Mesendoderm (in vitro differentiated cells): ENCODE data around the gene SMG1.
A peak's percentile ranks its signal among the peaks of the same experiment; 100 is the strongest.
"Not testable (repeated sequence)": the region's sequence is repeated elsewhere in the genome, so short reads cannot be mapped to it uniquely, and the experiment has no call there.

Source experiments
- DNase-seq: peaks from one replicate; pipeline ENCODE4 v3.0.0; 2013
- H2AK5ac ChIP-seq: 2 replicates; pipeline ENCODE4 v1.6.1; 2013; ENCODE audit warnings: low read length, inconsistent platforms
- H2BK120ac ChIP-seq: 2 replicates; pipeline ENCODE4 v1.6.1; 2013; ENCODE audit warnings: low read depth, mild to moderate bottlenecking, low read length, moderate library complexity, mixed read lengths
- H2BK15ac ChIP-seq: replicated peaks from 2 replicates; pipeline ENCODE4 v1.6.1; 2013; ENCODE audit warnings: low read depth, mild to moderate bottlenecking, moderate library complexity
- H2BK5ac ChIP-seq: 2 replicates; pipeline ENCODE4 v1.6.1; 2013; ENCODE audit warnings: low read length, inconsistent platforms
- H3K18ac ChIP-seq: 2 replicates; pipeline ENCODE4 v1.6.1; 2013; ENCODE audit warnings: mild to moderate bottlenecking, low read length, mixed read lengths
- H3K23ac ChIP-seq: one replicate; pipeline ENCODE4 v1.6.1; 2013; ENCODE audit warnings: low read length
- H3K27ac ChIP-seq: 2 replicates; pipeline ENCODE4 v1.5.1; 2013; ENCODE audit warnings: low read depth, mild to moderate bottlenecking, inconsistent platforms, low read length, moderate library complexity
- H3K27me3 ChIP-seq: 2 replicates; pipeline ENCODE4 v1.6.1; 2013; ENCODE audit warnings: low read length, control low read depth, mild to moderate bottlenecking, inconsistent platforms; ENCODE audit not compliant: insufficient read depth, poor library complexity
- H3K36me3 ChIP-seq: 2 replicates; pipeline ENCODE4 v1.6.1; 2013; ENCODE audit warnings: low read length, inconsistent platforms; ENCODE audit not compliant: control insufficient read depth, insufficient read depth
- H3K4ac ChIP-seq: one replicate; pipeline ENCODE4 v1.6.1; 2013; ENCODE audit warnings: low read depth, mild to moderate bottlenecking, low read length, moderate library complexity
- H3K4me1 ChIP-seq: 2 replicates; pipeline ENCODE4 v1.6.1; 2013; ENCODE audit warnings: low read depth, low read length, inconsistent platforms; ENCODE audit not compliant: control insufficient read depth
- H3K4me2 ChIP-seq: 2 replicates; pipeline ENCODE4 v1.6.1; 2013; ENCODE audit warnings: low read length
- H3K4me3 ChIP-seq: 2 replicates; pipeline ENCODE4 v1.5.1; 2013; ENCODE audit warnings: mild to moderate bottlenecking, low read length
- H3K56ac ChIP-seq: one replicate; pipeline ENCODE4 v1.6.1; 2013; ENCODE audit warnings: low read length
- H3K79me1 ChIP-seq: 2 replicates; pipeline ENCODE4 v1.6.1; 2013; ENCODE audit warnings: low read length, inconsistent platforms
- H3K79me2 ChIP-seq: 2 replicates; pipeline ENCODE4 v1.6.1; 2013; ENCODE audit warnings: mild to moderate bottlenecking, low read length; ENCODE audit not compliant: control insufficient read depth, insufficient read depth
- H3K9ac ChIP-seq: 2 replicates; pipeline ENCODE4 v1.6.1; 2013; ENCODE audit warnings: low read length, inconsistent platforms
- H4K5ac ChIP-seq: one replicate; pipeline ENCODE4 v1.6.1; 2013; ENCODE audit warnings: low read length
- H4K8ac ChIP-seq: one replicate; pipeline ENCODE4 v1.6.1; 2013; ENCODE audit warnings: low read depth, mild to moderate bottlenecking, control low read depth, low read length, moderate library complexity
- WGBS: extraction: QIAGEN DNeasy Blood & Tissue Kit; methylation state at CpG from one replicate; pipeline ENCODE4 v1.1.7; 2013; ENCODE audit warnings: low lambda C conversion rate, missing lambda C conversion rate; ENCODE audit not compliant: insufficient coverage; ENCODE audit errors: extremely low coverage; 5-methylcytosine and 5-hydroxymethylcytosine counted together

The SMG1 gene

DNA sequence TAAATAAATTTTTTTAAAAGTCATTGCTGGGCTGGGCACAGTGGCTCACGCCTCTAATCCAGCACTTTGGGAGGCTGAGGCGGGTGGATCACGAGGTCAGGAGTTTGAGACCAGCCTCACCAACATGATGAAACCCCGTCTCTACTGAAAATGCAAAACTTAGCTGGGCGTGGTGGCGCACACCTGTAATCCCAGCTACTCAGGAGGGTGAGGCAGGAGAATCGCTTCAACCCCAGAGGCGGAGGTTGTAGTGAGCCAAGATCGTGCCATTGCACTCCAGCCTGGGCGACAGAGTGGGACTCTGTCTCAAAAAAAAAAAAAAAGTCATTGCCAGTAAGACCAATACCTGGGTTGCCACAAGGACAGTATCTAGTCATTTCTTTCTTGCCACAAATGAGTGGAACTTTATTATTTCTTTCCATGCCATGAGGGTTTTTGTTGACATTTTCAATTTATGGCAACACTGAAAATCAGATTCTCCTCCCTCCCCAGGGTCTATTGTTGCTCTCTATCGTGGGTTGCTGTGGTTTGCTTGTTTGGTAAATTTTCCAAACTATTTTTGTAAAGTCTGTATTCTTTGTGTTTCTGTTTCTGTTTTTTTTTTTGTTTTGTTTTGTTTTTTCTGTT, 155.8 kb downstream of the SMG1 start:
- H3K23ac ChIP-seq, H2BK5ac ChIP-seq, H3K36me3 ChIP-seq, H3K79me1 ChIP-seq, H3K4me3 ChIP-seq, H3K4me1 ChIP-seq, H3K79me2 ChIP-seq, H2BK120ac ChIP-seq, H3K56ac ChIP-seq, H3K4ac ChIP-seq, H2AK5ac ChIP-seq, H4K8ac ChIP-seq, H3K4me2 ChIP-seq, H3K27ac ChIP-seq, H3K27me3 ChIP-seq, H3K18ac ChIP-seq, H4K5ac ChIP-seq, DNase-seq, H3K9ac ChIP-seq, H2BK15ac ChIP-seq: not testable (repeated sequence)
- no CpG with 5 or more reads among the region's 11 CpGs for WGBS

DNA sequence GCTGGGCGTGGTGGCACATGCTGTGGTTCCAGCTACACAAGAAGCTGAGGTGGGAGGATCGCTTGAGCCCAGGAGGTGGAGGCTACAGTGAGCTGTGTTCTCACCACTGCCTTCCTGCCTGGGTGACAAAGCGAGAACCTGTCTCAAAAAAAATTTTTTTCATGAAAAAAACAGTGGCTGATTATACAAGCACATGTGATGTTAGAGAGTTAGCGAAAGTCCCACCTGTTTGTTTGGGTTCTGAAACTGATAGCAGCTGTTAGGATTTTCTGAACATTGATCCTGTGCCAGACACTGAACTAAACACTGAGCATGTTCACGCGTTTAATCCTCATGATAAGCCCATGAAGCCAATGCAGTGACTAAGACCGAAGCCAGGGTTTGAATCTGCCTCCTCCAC, 159.0 kb downstream of the SMG1 start:
- not testable (repeated sequence) for H3K27me3 ChIP-seq, H3K56ac ChIP-seq, H2BK15ac ChIP-seq, H4K8ac ChIP-seq, H3K18ac ChIP-seq, H2BK5ac ChIP-seq, DNase-seq, H3K23ac ChIP-seq, H3K4me1 ChIP-seq, H3K9ac ChIP-seq, H2BK120ac ChIP-seq, H2AK5ac ChIP-seq, H3K4ac ChIP-seq, H3K79me1 ChIP-seq, H3K36me3 ChIP-seq, H4K5ac ChIP-seq, H3K4me2 ChIP-seq, H3K27ac ChIP-seq, H3K4me3 ChIP-seq, H3K79me2 ChIP-seq
- WGBS, result no CpG with 5 or more reads among the region's 7 CpGs

DNA sequence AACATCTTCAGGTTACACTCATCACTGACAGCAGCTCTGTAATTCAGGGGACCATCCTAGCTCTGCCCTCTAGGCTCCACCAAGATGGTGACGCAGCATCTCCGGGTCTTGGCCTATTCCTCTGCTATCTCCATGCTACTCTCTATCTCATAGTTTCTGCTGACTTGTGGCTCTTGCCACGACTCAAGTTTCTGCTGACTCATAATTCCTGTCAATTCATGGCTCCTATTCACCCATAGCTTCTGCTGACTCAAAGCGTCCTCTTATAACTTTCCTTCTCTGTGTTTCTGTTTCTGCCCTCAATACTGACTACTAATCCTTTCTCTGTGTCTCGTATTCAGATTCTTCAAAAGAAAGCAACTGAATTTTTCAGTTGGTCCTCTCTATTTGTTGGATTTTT, 163.5 kb downstream of the SMG1 start:
- not testable (repeated sequence) for H2BK5ac ChIP-seq, H3K18ac ChIP-seq, H2BK15ac ChIP-seq, H4K5ac ChIP-seq, H3K4me2 ChIP-seq, DNase-seq, H3K79me2 ChIP-seq, H2AK5ac ChIP-seq, H3K9ac ChIP-seq, H3K4me3 ChIP-seq, H3K4me1 ChIP-seq, H4K8ac ChIP-seq, H3K27me3 ChIP-seq, H3K23ac ChIP-seq, H3K27ac ChIP-seq, H3K4ac ChIP-seq, H3K56ac ChIP-seq, H2BK120ac ChIP-seq, H3K36me3 ChIP-seq, H3K79me1 ChIP-seq
- WGBS, result no CpG with 5 or more reads among the region's 5 CpGs

DNA sequence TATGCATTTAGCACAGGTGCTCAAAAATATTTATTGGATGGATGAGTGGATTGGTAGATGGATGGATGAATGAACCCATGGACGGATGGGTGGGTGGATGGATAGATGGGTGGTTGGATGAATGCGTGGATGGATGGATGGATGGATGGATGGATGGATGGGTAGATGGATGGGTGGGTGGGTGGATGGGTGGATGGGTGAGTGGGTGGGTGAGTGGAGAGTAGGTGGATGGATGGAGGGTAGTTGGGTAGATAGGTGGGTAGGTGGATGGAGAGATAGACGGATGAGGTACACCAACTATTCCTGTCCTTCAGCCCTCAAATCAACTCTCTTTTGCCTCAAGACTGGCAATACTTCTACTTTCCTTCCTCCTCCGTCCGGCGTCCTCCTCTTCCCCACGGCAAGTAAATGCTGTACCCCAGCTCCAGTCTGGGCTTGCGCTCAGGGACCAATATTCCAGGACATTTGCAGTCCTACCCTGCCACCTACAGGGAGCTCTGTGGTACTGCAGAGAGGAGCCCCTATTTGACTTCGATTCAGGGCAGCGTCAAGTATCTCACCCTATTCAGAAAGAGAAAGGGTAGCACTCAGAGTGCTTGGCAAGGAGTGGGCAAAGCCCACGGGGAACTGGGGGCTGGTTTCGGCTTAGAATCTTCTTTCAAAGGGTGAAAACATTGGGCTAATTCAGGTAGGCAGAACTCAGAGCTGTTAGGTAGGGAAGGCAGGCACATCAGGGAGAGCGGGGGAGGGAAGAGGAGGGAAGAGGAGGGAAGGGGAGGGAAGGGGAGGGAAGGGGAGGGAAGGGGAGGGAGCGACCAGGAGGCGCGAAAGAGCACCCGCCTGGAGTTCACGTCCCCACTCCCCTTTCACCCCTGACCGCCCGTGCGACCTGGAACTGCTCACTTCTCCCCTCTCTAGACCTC, 166.3 kb downstream of the SMG1 start:
- not testable (repeated sequence) for H3K79me2 ChIP-seq, H4K5ac ChIP-seq, H2BK15ac ChIP-seq, H3K4me1 ChIP-seq, H3K36me3 ChIP-seq, H3K9ac ChIP-seq, H2BK120ac ChIP-seq, H3K4ac ChIP-seq, H3K4me2 ChIP-seq, H3K23ac ChIP-seq, H2BK5ac ChIP-seq, H3K27ac ChIP-seq, H3K79me1 ChIP-seq, H3K18ac ChIP-seq, H4K8ac ChIP-seq, H3K27me3 ChIP-seq, H3K4me3 ChIP-seq, H2AK5ac ChIP-seq
- DNase-seq, result peak; percentile 6
- H3K56ac ChIP-seq, result peak overlapping the region; percentile 15
- WGBS, result no CpG with 5 or more reads among the region's 21 CpGs

DNA sequence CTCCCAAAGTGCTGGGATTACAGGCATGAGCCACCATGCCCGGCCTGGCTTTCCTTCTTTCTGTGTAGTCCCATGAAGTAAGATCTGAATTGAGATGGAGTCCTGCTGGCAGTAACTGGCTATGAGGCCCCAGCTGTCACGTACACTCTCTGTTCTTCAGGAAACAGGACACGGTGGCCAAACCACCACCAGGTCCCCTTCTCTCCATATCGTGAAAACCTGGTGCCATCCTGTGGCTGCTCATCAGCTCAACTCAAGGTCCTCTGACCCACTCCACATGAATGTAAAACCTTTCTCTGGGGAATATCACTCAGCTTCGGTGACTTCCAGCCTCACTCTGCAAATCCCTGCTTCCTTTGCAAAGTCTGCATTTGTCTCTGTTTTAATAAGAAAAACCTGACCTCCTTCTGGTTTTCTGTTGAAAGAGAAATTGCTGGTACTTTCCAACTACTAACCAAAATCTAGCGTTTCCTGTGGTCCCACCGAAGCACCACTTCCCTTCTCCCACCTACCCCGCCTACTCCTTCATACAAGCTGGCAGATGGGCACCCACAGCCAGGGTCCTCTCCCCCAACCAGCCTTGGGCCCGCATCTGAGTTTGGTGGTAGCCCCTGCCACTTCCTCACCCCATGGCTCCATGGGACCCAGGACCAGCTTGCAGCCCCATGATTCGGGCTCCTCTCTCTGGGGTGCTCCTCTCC, 168.1 kb downstream of the SMG1 start:
- not testable (repeated sequence) for H3K79me2 ChIP-seq, H3K36me3 ChIP-seq, H2BK15ac ChIP-seq, H3K56ac ChIP-seq, H3K79me1 ChIP-seq, H3K4me2 ChIP-seq, H3K27ac ChIP-seq, H3K23ac ChIP-seq, H2BK5ac ChIP-seq, H3K9ac ChIP-seq, H3K18ac ChIP-seq, H3K27me3 ChIP-seq, H2BK120ac ChIP-seq, H3K4ac ChIP-seq, H3K4me1 ChIP-seq, H4K8ac ChIP-seq, H3K4me3 ChIP-seq, H2AK5ac ChIP-seq, H4K5ac ChIP-seq, DNase-seq
- no CpG with 5 or more reads among the region's 10 CpGs for WGBS
